PFSK-1 (cell line): ENCODE results near the gene SELENOF.

ENCODE experiments used
- FOXP2 ChIP-seq: optimal IDR thresholded peaks from 2 replicates; pipeline ENCODE3; 2011; ENCODE audit warnings: borderline replicate concordance, control low read depth, inconsistent platforms; ENCODE audit not compliant: insufficient read depth; ENCODE audit errors: extremely low read length, extremely low read depth
- POLR2AphosphoS5 ChIP-seq: IDR thresholded peaks from 2 replicates; pipeline ENCODE4 v1.6.1; 2012; ENCODE audit warnings: low read depth, mild to moderate bottlenecking, control low read depth, low read length, moderate library complexity
- SIN3A ChIP-seq: IDR thresholded peaks from 2 replicates; pipeline ENCODE4 v1.6.1; 2012; ENCODE audit warnings: mild to moderate bottlenecking, low read length, moderate library complexity, borderline replicate concordance; ENCODE audit not compliant: insufficient read depth
- TAF1 ChIP-seq: IDR thresholded peaks from 2 replicates; pipeline ENCODE4 v1.6.1; 2012; ENCODE audit warnings: low read length, control low read depth, borderline replicate concordance; ENCODE audit not compliant: insufficient read depth
- TF ChIP-seq, protein P1 (sequence below), 2 experiments: IDR thresholded peaks; 2 replicates each; pipeline versions ENCODE4 v1.6.1 to v1.8.0; 2011 to 2012; ENCODE audit warnings: low read depth in 2 of 2, low read length in 2 of 2, control low read depth in 1 of 2, inconsistent platforms in 1 of 2, mild to moderate bottlenecking in 1 of 2, moderate library complexity in 1 of 2; ENCODE audit not compliant: insufficient read depth in 1 of 2

Gene SELENOF

GRCh38 chr1:86865973-86866637 is 47.8 kb downstream of the SELENOF start:
- TF ChIP-seq FOXP2 (no peak), POLR2AphosphoS5 (no peak)
- TF ChIP-seq, protein P1, sequence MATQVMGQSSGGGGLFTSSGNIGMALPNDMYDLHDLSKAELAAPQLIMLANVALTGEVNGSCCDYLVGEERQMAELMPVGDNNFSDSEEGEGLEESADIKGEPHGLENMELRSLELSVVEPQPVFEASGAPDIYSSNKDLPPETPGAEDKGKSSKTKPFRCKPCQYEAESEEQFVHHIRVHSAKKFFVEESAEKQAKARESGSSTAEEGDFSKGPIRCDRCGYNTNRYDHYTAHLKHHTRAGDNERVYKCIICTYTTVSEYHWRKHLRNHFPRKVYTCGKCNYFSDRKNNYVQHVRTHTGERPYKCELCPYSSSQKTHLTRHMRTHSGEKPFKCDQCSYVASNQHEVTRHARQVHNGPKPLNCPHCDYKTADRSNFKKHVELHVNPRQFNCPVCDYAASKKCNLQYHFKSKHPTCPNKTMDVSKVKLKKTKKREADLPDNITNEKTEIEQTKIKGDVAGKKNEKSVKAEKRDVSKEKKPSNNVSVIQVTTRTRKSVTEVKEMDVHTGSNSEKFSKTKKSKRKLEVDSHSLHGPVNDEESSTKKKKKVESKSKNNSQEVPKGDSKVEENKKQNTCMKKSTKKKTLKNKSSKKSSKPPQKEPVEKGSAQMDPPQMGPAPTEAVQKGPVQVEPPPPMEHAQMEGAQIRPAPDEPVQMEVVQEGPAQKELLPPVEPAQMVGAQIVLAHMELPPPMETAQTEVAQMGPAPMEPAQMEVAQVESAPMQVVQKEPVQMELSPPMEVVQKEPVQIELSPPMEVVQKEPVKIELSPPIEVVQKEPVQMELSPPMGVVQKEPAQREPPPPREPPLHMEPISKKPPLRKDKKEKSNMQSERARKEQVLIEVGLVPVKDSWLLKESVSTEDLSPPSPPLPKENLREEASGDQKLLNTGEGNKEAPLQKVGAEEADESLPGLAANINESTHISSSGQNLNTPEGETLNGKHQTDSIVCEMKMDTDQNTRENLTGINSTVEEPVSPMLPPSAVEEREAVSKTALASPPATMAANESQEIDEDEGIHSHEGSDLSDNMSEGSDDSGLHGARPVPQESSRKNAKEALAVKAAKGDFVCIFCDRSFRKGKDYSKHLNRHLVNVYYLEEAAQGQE (IDR thresholded peaks at IDR 0.05; ENCODE audit: insufficient read depth in 1 of 2, low read depth in 2 of 2, low read length in 2 of 2) = no peak

DNA sequence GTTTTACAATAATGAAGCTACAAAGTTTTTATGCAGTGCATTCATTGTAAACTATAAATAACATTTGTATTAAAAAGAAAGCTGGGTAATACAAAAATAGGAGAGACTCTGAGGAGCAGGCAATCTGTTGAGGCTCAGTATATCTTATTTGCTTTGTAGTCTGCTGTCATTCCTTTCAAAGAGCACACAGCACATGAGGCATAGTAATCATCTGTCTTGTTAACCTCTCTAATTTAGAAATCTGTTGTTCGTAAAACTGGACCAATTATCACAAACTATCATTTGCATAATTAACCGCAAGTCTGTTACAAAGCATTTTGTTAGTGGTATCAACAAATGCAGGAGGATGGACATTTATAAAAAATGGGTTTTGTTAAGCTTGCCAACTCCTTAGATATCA is 51.0 kb downstream of the SELENOF start:
- TF ChIP-seq TAF1 (no peak), POLR2AphosphoS5 (no peak), FOXP2 (no peak)
- TF ChIP-seq, protein P1 (IDR thresholded peaks at IDR 0.05; ENCODE audit: insufficient read depth in 1 of 2, low read depth in 2 of 2, low read length in 2 of 2) = no peak

GRCh38 chr1:86861424-86861823 is 52.5 kb downstream of the SELENOF start:
- TF ChIP-seq TAF1 = no peak
- no peak for TF ChIP-seq POLR2AphosphoS5
- TF ChIP-seq, protein P1 (IDR thresholded peaks at IDR 0.05; ENCODE audit: insufficient read depth in 1 of 2, low read depth in 2 of 2, low read length in 2 of 2) = no peak
- no peak for TF ChIP-seq SIN3A
- no peak for TF ChIP-seq FOXP2

GRCh38 chr1:86860424-86860823 is 53.5 kb downstream of the SELENOF start:
- TF ChIP-seq, protein P1 (IDR thresholded peaks at IDR 0.05; ENCODE audit: insufficient read depth in 1 of 2, low read depth in 2 of 2, low read length in 2 of 2) = no peak
- TF ChIP-seq TAF1 (no peak), SIN3A (no peak), POLR2AphosphoS5 (no peak), FOXP2 (no peak)

GRCh38 chr1:86860020-86860419 is 53.9 kb downstream of the SELENOF start:
- no peak for TF ChIP-seq POLR2AphosphoS5
- TF ChIP-seq, protein P1 (IDR thresholded peaks at IDR 0.05; ENCODE audit: insufficient read depth in 1 of 2, low read depth in 2 of 2, low read length in 2 of 2) = no peak
- no peak for TF ChIP-seq SIN3A
- no peak for TF ChIP-seq FOXP2
- no peak for TF ChIP-seq TAF1
